Stomach (tissue), 9 donors: ENCODE data around the gene ARAP2. TPM values are rescaled to one million over a fixed set of nuclear protein-coding genes. Genes with fewer than 3 reads are reported as not detected.

Experiments used
- DNase-seq, 2 donors: peaks; one replicate each; pipeline versions ENCODE4 v3.0.0 to v3.0.0-alpha.2; 2013 to 2019
- H3K27ac ChIP-seq, 5 donors: fragments of 200-600 bp in 4 of 5; sonication (generic) in 4 of 5; one replicate each; pipeline ENCODE4 v1.5.1; 2013 to 2019; ENCODE audit warnings: mild to moderate bottlenecking in 1 of 5, moderate library complexity in 1 of 5
- H3K27me3 ChIP-seq, 3 donors: fragments of 200-600 bp; sonication (generic); one replicate each; pipeline ENCODE4 v1.5.1; 2017 to 2019; ENCODE audit warnings: mixed run types in 1 of 3
- H3K36me3 ChIP-seq, 4 donors: fragments of 200-600 bp; sonication (generic); 1 replicate in 3 of 4; 2 replicates in 1 of 4; pipeline ENCODE4 v1.5.1; 2016 to 2019
- H3K4me1 ChIP-seq, 4 donors: fragments of 200-600 bp; sonication (generic); one replicate each; pipeline ENCODE4 v1.5.1; 2016 to 2019
- H3K4me3 ChIP-seq, 4 donors: fragments of 200-600 bp; sonication (generic) in 3 of 4; one replicate each; pipeline ENCODE4 v1.5.1; 2016 to 2019; ENCODE audit warnings: mild to moderate bottlenecking in 1 of 4
- H3K9me3 ChIP-seq, 4 donors: fragments of 200-600 bp; sonication (generic); one replicate each; pipeline ENCODE4 v1.5.1; 2016 to 2019
- CTCF ChIP-seq, 7 experiments: fragments of 450-650 bp in 4 of 7; fragments of 200-600 bp in 3 of 7; sonication (generic) in 3 of 7; IDR thresholded peaks; one replicate each; pipeline ENCODE4 v1.5.1; 2016 to 2019; ENCODE audit warnings: antibody characterized with exemption in 7 of 7, control low read depth in 2 of 7, mild to moderate bottlenecking in 1 of 7
- EP300 ChIP-seq: sonication (generic); formaldehyde crosslinking; IDR thresholded peaks from one replicate; pipeline ENCODE4 v1.6.1; 2017; ENCODE audit warnings: antibody characterized with exemption
- POLR2A ChIP-seq, 4 donors: fragments of 450-650 bp; IDR thresholded peaks; one replicate each; pipeline ENCODE4 v1.6.1; 2016; ENCODE audit warnings: antibody characterized with exemption in 4 of 4, control low read depth in 2 of 4, mild to moderate bottlenecking in 1 of 4, moderate library complexity in 1 of 4
- POLR2AphosphoS5 ChIP-seq, 3 donors: sonication (generic); formaldehyde crosslinking; IDR thresholded peaks; one replicate each; pipeline ENCODE4 v1.6.1; 2016; ENCODE audit warnings: antibody characterized with exemption in 3 of 3
- WGBS, 5 donors: extraction: QIAGEN DNeasy Blood & Tissue Kit in 3 of 5; methylation state at CpG; one replicate each; pipeline versions ENCODE4 v1.1.5 to v1.1.7; 2013 to 2018; 5-methylcytosine and 5-hydroxymethylcytosine counted together
- intact Hi-C: fragments of 100-400 bp; cut with DNase I; formaldehyde crosslinking; loops from one replicate; pipeline ENCODE4 v1.15.1; 2023; ENCODE audit warnings: low total_unique reads
- polyA plus RNA-seq, 3 donors: library from polyadenylated mRNA; stranded (reverse); fragments of 200-250 nt; gene quantifications; one replicate each; pipeline ENCODE4 v1.2.3, GENCODE V29; 2013
- total RNA-seq, 5 donors: library from RNA; depleted of rRNA; stranded (reverse); fragments of >200 nt; gene quantifications; one replicate each; pipeline versions ENCODE4 v1.1.0 to v1.2.3, GENCODE V29; 2014 to 2016
- donor health status: healthy with polysubstance abuse.
- donor health status: Bipolar disorder and iron deficiency.
- donor health status: healthy.

The ARAP2 gene
- total and polyA plus RNA-seq, 8 donors = 2.2 to 69.4 (median 19.1) TPM

GRCh38 chr4:36042122-36042970 is 202.0 kb downstream of the ARAP2 start:
- Histone ChIP-seq H3K27ac (no peak overlapping the region), H3K36me3 (no peaks in the 10 kb centered on the region), H3K27me3 (no peaks in the 10 kb centered on the region), H3K9me3 (no peaks in the 10 kb centered on the region), H3K4me3 (no peak overlapping the region), H3K4me1 (no peaks in the 10 kb centered on the region)
- 81 to 89% (median 86%) methylated on average over 7 of the region's 7 CpGs for WGBS, 5 donors
- intact Hi-C loops = no loop called here
- TF ChIP-seq POLR2A (IDR thresholded peaks at IDR 0.05) (no peak), EP300 (no peak)
- DNase-seq = no peak

- Histone ChIP-seq H3K36me3 (no peaks in the 10 kb centered on the region), H3K4me1 (no peaks in the 10 kb centered on the region), H3K9me3 (no peaks in the 10 kb centered on the region), H3K27ac (no peak overlapping the region), H3K27me3 (no peaks in the 10 kb centered on the region), H3K4me3 (no peak overlapping the region)
- WGBS, 5 donors = 39 to 60% (median 50%) methylated on average over 1 of the region's 1 CpG
- intact Hi-C loops = no loop called here
- no peak for DNase-seq
- TF ChIP-seq CTCF (IDR thresholded peaks at IDR 0.05) = no peak
- TF ChIP-seq POLR2A (IDR thresholded peaks at IDR 0.05) = no peak
- TF ChIP-seq POLR2AphosphoS5 (IDR thresholded peaks at IDR 0.05) = no peak
- TF ChIP-seq EP300 = no peak
Observed at GRCh38 chr4:36041340-36041739, 203.0 kb downstream of the ARAP2 start.

DNA sequence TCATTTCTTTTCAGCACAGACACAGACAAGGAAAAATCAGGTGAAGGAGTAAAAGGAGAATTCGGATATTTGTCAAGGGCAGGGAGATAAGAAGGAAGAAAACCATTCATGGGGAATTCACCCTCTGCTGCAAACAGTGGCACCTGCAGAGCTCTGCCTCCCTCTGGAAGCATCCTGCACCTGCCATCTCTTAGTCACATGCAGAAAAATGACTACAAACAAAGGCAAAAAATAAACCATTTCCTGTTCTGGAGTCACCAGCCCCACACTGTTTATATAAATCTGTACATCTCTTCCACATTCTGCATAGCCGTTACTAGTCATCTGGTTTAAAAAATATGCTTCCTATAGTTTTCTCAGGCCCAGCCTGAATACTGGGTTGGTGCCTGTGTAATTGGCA is 205.3 kb downstream of the ARAP2 start:
- no peak for DNase-seq
- intact Hi-C loops = no loop called here
- WGBS, 5 donors = 47 to 59% (median 52%) methylated on average over 2 of the region's 2 CpGs

GRCh38 chr4:36038491-36038890 is 205.8 kb downstream of the ARAP2 start:
- no peaks in the 10 kb centered on the region for H3K27me3 ChIP-seq
- no peak overlapping the region for H3K4me3 ChIP-seq
- H3K36me3 ChIP-seq = no peaks in the 10 kb centered on the region
- intact Hi-C loops = no loop called here
- TF ChIP-seq CTCF (IDR thresholded peaks at IDR 0.05) (no peak), EP300 (no peak), POLR2A (IDR thresholded peaks at IDR 0.05) (no peak), POLR2AphosphoS5 (IDR thresholded peaks at IDR 0.05) (no peak)
- WGBS, 5 donors = 85 to 93% (median 88%) methylated on average over 1 of the region's 1 CpG
- H3K27ac ChIP-seq = no peak overlapping the region
- no peaks in the 10 kb centered on the region for H3K4me1 ChIP-seq
- H3K9me3 ChIP-seq = no peaks in the 10 kb centered on the region
- no peak for DNase-seq

More for the DNA sequence above, 205.3 kb downstream of the ARAP2 start:
- Histone ChIP-seq H3K9me3 (no peaks in the 10 kb centered on the region), H3K4me3 (no peak overlapping the region), H3K27me3 (no peaks in the 10 kb centered on the region), H3K36me3 (no peaks in the 10 kb centered on the region), H3K27ac (no peak overlapping the region), H3K4me1 (no peaks in the 10 kb centered on the region)
- TF ChIP-seq POLR2AphosphoS5 (IDR thresholded peaks at IDR 0.05) (no peak), CTCF (IDR thresholded peaks at IDR 0.05) (no peak), POLR2A (IDR thresholded peaks at IDR 0.05) (no peak), EP300 (no peak)

- intact Hi-C loops = no loop called here
- Histone ChIP-seq H3K36me3 (no peaks in the 10 kb centered on the region), H3K4me1 (no peaks in the 10 kb centered on the region), H3K27ac (no peak overlapping the region), H3K27me3 (no peaks in the 10 kb centered on the region), H3K9me3 (no peaks in the 10 kb centered on the region), H3K4me3 (no peak overlapping the region)
- DNase-seq = no peak
- TF ChIP-seq EP300 (no peak), CTCF (IDR thresholded peaks at IDR 0.05) (no peak), POLR2A (IDR thresholded peaks at IDR 0.05) (no peak), POLR2AphosphoS5 (IDR thresholded peaks at IDR 0.05) (no peak)
Observed at GRCh38 chr4:36037127-36037526, 207.2 kb downstream of the ARAP2 start.
